DND-41 (cell line): ENCODE results near the gene TENT4B.

ENCODE experiments used
- EZH2 ChIP-seq: IDR thresholded peaks from 3 replicates; pipeline ENCODE4 v1.6.1; 2012; ENCODE audit warnings: borderline replicate concordance, low read depth, mild to moderate bottlenecking, moderate library complexity, low read length, inconsistent platforms; ENCODE audit not compliant: severe bottlenecking
- TF ChIP-seq, protein P1 (sequence below): IDR thresholded peaks from 2 replicates; pipeline ENCODE4 v1.5.1; 2012; ENCODE audit warnings: borderline replicate concordance, low read length, moderate library complexity, mild to moderate bottlenecking; ENCODE audit not compliant: poor library complexity, severe bottlenecking; ENCODE audit errors: extremely low read depth

DNA sequence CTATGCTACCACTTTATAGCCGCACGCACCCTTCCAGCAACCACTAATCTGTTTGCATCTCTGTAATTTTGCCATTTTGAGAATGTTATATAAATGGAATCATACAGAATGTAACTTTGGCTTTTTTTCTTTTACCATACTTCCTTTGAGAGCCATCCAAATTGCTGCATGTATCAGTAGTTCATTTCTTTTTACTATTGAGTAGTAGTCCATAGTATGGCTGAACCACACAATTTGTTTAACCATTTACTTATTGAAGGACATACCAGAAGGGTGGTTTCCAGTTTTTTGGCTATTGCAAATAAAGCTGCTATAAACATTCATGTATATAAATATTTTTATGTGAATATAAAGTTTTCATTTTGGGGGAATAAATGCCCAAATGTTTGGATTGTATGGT lies 8.8 kb downstream of the TENT4B start:
- TF ChIP-seq, protein P1, sequence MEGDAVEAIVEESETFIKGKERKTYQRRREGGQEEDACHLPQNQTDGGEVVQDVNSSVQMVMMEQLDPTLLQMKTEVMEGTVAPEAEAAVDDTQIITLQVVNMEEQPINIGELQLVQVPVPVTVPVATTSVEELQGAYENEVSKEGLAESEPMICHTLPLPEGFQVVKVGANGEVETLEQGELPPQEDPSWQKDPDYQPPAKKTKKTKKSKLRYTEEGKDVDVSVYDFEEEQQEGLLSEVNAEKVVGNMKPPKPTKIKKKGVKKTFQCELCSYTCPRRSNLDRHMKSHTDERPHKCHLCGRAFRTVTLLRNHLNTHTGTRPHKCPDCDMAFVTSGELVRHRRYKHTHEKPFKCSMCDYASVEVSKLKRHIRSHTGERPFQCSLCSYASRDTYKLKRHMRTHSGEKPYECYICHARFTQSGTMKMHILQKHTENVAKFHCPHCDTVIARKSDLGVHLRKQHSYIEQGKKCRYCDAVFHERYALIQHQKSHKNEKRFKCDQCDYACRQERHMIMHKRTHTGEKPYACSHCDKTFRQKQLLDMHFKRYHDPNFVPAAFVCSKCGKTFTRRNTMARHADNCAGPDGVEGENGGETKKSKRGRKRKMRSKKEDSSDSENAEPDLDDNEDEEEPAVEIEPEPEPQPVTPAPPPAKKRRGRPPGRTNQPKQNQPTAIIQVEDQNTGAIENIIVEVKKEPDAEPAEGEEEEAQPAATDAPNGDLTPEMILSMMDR, result no peak
- no peak for TF ChIP-seq EZH2
